HEK293 (cell line): ENCODE results near the gene ZRSR2.

ENCODE experiments used
- CTCF ChIA-PET: fragments of 350-600 bp; formaldehyde crosslinking; extraction: SDS; loops from one replicate; lab custom pipeline; 2021; ENCODE audit warnings: antibody characterized with exemption; lab: Yijun Ruan, JAX
- POLR2A ChIA-PET: fragments of 300-600 bp; formaldehyde crosslinking; extraction: SDS; loops from one replicate; lab custom pipeline; 2020; ENCODE audit warnings: antibody characterized with exemption, inconsistent platforms; lab: Yijun Ruan, JAX
- H3K27ac ChIP-seq: fragments of 200-500 bp; sonication (Bioruptor generic); 2 replicates; pipeline ENCODE4 v1.5.1; 2014; ENCODE audit warnings: low read depth, low read length, control low read depth, inconsistent platforms; ENCODE audit errors: extremely low read depth
- H3K36me3 ChIP-seq, 2 experiments: fragments of 200-500 bp in 1 of 2; sonication (Bioruptor generic) in 1 of 2; 1 replicate in 1 of 2; 2 replicates in 1 of 2; pipeline ENCODE4 v1.5.1; 2014 to 2017; ENCODE audit warnings: inconsistent platforms in 2 of 2, low read length in 2 of 2; ENCODE audit not compliant: control insufficient read depth in 2 of 2, insufficient read depth in 1 of 2
- H3K4me1 ChIP-seq: fragments of 200-500 bp; sonication (Bioruptor generic); 2 replicates; pipeline ENCODE4 v1.5.1; 2014; ENCODE audit warnings: mild to moderate bottlenecking, low read length, inconsistent platforms; ENCODE audit not compliant: control insufficient read depth, insufficient read depth
- H3K4me3 ChIP-seq: 2 replicates; pipeline ENCODE4 v1.5.1; 2011; ENCODE audit warnings: low read depth, mild to moderate bottlenecking, control low read depth, low read length, moderate library complexity
- H3K9me3 ChIP-seq: fragments of 200-500 bp; sonication (Bioruptor generic); 2 replicates; pipeline ENCODE4 v1.5.1; 2014; ENCODE audit warnings: low read depth, low read length, inconsistent platforms; ENCODE audit not compliant: control insufficient read depth, insufficient read depth
- EGR2 ChIP-seq: fragments of 450-650 bp; formaldehyde crosslinking; IDR thresholded peaks from 2 replicates; pipeline ENCODE4 v1.5.1; 2016; ENCODE audit warnings: low read depth, missing biosample characterization, missing genetic modification characterization
- ZFP41 ChIP-seq: fragments of 450-650 bp; formaldehyde crosslinking; IDR thresholded peaks from 2 replicates; pipeline ENCODE4 v1.5.1; 2016; ENCODE audit warnings: missing biosample characterization, missing genetic modification characterization, borderline replicate concordance
- ZNF10 ChIP-seq: fragments of 450-650 bp; formaldehyde crosslinking; IDR thresholded peaks from 2 replicates; pipeline ENCODE4 v1.5.1; 2017; ENCODE audit warnings: missing biosample characterization, missing genetic modification characterization
- ZNF114 ChIP-seq: fragments of 450-650 bp; formaldehyde crosslinking; IDR thresholded peaks from 2 replicates; pipeline ENCODE4 v1.5.0; 2017; ENCODE audit warnings: missing biosample characterization, missing genetic modification characterization
- ZNF248 ChIP-seq: fragments of 450-650 bp; formaldehyde crosslinking; IDR thresholded peaks from 2 replicates; pipeline ENCODE4 v1.5.1; 2017; ENCODE audit warnings: missing biosample characterization, missing genetic modification characterization
- ZNF544 ChIP-seq: fragments of 450-650 bp; formaldehyde crosslinking; IDR thresholded peaks from 2 replicates; pipeline ENCODE4 v1.5.0; 2017; ENCODE audit warnings: missing biosample characterization, missing genetic modification characterization
- ZNF560 ChIP-seq: fragments of 450-650 bp; formaldehyde crosslinking; IDR thresholded peaks from 2 replicates; pipeline ENCODE4 v1.5.1; 2017; ENCODE audit warnings: missing biosample characterization, missing genetic modification characterization, borderline replicate concordance
- ZNF660 ChIP-seq: fragments of 450-650 bp; IDR thresholded peaks from 2 replicates; pipeline ENCODE4 v1.5.1; 2018; ENCODE audit warnings: missing biosample characterization, mild to moderate bottlenecking, missing genetic modification characterization
- ZNF701 ChIP-seq: fragments of 450-650 bp; formaldehyde crosslinking; IDR thresholded peaks from 2 replicates; pipeline ENCODE4 v1.5.1; 2016; ENCODE audit warnings: missing biosample characterization, missing genetic modification characterization
- ZNF776 ChIP-seq: fragments of 450-650 bp; formaldehyde crosslinking; IDR thresholded peaks from 2 replicates; pipeline ENCODE4 v1.5.0; 2017; ENCODE audit warnings: missing biosample characterization, missing genetic modification characterization, borderline replicate concordance
- TF ChIP-seq, protein P1 (sequence below): fragments of 450-650 bp; IDR thresholded peaks from 2 replicates; pipeline ENCODE4 v1.5.1; 2018; ENCODE audit warnings: missing biosample characterization, missing genetic modification characterization
- TF ChIP-seq, protein P2 (sequence below): fragments of 450-650 bp; formaldehyde crosslinking; IDR thresholded peaks from 2 replicates; pipeline ENCODE4 v1.5.1; 2017; ENCODE audit warnings: missing biosample characterization, missing genetic modification characterization
- TF ChIP-seq, protein P3 (sequence below): fragments of 450-650 bp; formaldehyde crosslinking; conservative IDR thresholded peaks from 2 replicates; pipeline ENCODE4 v1.5.1; 2016; ENCODE audit warnings: low read depth, missing biosample characterization, missing genetic modification characterization
- TF ChIP-seq, protein P4 (sequence below): fragments of 450-650 bp; formaldehyde crosslinking; IDR thresholded peaks from 2 replicates; pipeline ENCODE4 v1.5.1; 2017; ENCODE audit warnings: missing biosample characterization, missing genetic modification characterization

Gene ZRSR2

DNA sequence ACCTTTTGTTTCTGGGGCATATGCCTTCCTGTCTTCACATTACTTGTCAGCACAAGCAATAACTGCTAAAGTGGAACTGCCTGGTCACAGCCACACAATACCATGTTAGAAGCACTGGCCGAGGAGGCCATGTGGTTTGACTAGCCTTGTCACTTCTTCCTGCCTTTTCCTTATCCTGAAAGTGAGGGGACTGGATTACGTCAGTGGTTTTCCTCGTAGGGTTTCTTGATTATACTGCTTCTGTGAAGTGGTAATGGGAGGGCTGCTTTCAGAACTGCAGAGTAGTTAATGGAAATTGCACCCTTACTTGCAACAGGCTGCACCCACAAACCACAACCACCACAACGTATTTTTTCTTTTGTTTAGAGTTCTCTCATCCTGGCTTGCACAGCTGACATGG, 26.6 kb downstream of the ZRSR2 start (continued):
- no peak for TF ChIP-seq ZNF114 (tag by site-specific recombination)
- TF ChIP-seq, protein P1, sequence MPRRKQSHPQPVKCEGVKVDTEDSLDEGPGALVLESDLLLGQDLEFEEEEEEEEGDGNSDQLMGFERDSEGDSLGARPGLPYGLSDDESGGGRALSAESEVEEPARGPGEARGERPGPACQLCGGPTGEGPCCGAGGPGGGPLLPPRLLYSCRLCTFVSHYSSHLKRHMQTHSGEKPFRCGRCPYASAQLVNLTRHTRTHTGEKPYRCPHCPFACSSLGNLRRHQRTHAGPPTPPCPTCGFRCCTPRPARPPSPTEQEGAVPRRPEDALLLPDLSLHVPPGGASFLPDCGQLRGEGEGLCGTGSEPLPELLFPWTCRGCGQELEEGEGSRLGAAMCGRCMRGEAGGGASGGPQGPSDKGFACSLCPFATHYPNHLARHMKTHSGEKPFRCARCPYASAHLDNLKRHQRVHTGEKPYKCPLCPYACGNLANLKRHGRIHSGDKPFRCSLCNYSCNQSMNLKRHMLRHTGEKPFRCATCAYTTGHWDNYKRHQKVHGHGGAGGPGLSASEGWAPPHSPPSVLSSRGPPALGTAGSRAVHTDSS (tag by site-specific recombination) = no peak

DNA sequence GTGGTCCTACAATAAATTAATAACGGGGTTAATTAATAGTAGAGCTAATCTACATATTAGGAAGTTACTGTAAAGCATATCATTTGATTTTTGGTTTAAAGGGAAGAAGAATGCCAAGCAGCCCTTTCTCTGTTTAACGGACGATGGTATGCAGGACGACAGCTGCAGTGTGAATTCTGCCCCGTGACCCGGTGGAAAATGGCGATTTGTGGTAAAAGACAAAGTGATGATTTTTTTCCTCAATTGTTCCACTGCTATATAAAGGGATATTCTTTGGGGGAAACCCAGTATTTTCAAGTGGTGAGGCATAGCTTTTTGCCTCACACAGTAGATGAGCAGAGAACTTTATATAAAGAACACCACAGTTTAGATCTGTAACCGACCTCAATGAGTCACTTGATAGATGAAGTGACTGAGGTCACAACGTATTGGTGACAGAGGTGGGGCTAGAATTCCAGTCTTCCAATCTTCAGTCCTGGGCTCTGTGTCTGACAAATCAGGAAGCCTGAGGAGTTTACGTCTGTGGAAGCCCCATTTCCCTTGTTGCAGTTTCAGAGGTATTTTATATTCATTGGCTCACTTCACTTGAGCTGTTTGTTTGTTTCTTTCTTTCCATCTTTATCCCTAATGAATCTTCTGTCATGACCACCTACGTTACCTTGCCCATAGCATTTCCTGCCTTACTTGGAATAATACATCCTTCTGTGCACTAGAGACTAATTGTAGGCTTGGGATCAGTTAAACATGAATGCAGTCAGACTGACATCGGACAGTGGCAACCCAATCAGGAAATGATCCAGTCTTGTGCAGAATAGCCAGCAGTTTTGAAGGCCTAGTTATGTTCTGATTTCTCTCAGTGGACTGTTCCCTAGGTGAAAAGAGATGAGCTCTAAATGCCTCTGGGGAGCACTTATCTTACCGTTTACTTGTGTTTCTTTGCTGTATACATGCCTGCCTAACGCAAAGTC, 30.1 kb downstream of the ZRSR2 start:
- H3K27ac ChIP-seq = no peak overlapping the region
- POLR2A ChIA-PET = no interaction called here
- no peaks in the 10 kb centered on the region for H3K4me1 ChIP-seq
- H3K9me3 ChIP-seq = no peaks in the 10 kb centered on the region
- CTCF ChIA-PET = no interaction called here
- peaks cover 38 to 65% of the 10 kb centered on the region in 2 experiments for H3K36me3 ChIP-seq
- H3K4me3 ChIP-seq = no peak overlapping the region
- TF ChIP-seq ZNF660 (tag by site-specific recombination) (no peak), ZNF248 (no peak), ZNF10 (tag by site-specific recombination) (no peak), ZNF560 (no peak), ZFP41 (tag by site-specific recombination) (no peak), EGR2 (no peak), ZNF544 (tag by site-specific recombination) (no peak), ZNF776 (no peak), ZNF701 (tag by site-specific recombination) (no peak)
- TF ChIP-seq, protein P2, sequence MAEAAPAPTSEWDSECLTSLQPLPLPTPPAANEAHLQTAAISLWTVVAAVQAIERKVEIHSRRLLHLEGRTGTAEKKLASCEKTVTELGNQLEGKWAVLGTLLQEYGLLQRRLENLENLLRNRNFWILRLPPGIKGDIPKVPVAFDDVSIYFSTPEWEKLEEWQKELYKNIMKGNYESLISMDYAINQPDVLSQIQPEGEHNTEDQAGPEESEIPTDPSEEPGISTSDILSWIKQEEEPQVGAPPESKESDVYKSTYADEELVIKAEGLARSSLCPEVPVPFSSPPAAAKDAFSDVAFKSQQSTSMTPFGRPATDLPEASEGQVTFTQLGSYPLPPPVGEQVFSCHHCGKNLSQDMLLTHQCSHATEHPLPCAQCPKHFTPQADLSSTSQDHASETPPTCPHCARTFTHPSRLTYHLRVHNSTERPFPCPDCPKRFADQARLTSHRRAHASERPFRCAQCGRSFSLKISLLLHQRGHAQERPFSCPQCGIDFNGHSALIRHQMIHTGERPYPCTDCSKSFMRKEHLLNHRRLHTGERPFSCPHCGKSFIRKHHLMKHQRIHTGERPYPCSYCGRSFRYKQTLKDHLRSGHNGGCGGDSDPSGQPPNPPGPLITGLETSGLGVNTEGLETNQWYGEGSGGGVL (tag by site-specific recombination) = no peak
- TF ChIP-seq, protein P3, sequence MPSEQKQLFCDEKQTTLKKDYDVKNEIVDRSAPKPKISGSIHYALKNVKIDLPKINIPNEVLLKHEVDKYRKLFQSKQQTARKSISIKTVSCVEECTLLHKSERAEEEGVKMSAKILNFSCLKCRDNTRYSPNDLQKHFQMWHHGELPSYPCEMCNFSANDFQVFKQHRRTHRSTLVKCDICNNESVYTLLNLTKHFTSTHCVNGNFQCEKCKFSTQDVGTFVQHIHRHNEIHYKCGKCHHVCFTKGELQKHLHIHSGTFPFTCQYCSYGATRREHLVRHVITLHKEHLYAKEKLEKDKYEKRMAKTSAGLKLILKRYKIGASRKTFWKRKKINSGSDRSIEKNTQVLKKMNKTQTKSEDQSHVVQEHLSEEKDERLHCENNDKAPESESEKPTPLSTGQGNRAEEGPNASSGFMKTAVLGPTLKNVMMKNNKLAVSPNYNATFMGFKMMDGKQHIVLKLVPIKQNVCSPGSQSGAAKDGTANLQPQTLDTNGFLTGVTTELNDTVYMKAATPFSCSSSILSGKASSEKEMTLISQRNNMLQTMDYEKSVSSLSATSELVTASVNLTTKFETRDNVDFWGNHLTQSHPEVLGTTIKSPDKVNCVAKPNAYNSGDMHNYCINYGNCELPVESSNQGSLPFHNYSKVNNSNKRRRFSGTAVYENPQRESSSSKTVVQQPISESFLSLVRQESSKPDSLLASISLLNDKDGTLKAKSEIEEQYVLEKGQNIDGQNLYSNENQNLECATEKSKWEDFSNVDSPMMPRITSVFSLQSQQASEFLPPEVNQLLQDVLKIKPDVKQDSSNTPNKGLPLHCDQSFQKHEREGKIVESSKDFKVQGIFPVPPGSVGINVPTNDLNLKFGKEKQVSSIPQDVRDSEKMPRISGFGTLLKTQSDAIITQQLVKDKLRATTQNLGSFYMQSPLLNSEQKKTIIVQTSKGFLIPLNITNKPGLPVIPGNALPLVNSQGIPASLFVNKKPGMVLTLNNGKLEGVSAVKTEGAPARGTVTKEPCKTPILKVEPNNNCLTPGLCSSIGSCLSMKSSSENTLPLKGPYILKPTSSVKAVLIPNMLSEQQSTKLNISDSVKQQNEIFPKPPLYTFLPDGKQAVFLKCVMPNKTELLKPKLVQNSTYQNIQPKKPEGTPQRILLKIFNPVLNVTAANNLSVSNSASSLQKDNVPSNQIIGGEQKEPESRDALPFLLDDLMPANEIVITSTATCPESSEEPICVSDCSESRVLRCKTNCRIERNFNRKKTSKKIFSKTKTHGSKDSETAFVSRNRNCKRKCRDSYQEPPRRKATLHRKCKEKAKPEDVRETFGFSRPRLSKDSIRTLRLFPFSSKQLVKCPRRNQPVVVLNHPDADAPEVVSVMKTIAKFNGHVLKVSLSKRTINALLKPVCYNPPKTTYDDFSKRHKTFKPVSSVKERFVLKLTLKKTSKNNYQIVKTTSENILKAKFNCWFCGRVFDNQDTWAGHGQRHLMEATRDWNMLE = no peak
- TF ChIP-seq, protein P4, sequence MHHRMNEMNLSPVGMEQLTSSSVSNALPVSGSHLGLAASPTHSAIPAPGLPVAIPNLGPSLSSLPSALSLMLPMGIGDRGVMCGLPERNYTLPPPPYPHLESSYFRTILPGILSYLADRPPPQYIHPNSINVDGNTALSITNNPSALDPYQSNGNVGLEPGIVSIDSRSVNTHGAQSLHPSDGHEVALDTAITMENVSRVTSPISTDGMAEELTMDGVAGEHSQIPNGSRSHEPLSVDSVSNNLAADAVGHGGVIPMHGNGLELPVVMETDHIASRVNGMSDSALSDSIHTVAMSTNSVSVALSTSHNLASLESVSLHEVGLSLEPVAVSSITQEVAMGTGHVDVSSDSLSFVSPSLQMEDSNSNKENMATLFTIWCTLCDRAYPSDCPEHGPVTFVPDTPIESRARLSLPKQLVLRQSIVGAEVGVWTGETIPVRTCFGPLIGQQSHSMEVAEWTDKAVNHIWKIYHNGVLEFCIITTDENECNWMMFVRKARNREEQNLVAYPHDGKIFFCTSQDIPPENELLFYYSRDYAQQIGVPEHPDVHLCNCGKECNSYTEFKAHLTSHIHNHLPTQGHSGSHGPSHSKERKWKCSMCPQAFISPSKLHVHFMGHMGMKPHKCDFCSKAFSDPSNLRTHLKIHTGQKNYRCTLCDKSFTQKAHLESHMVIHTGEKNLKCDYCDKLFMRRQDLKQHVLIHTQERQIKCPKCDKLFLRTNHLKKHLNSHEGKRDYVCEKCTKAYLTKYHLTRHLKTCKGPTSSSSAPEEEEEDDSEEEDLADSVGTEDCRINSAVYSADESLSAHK (tag by site-specific recombination) = no peak
- TF ChIP-seq, all 188 proteins: peak for 0
